Astrocyte (in vitro differentiated cells and primary cell): Measurements from ENCODE around the gene ACSL4.

ENCODE experiments used
- CTCF ChIP-seq: IDR thresholded peaks from 2 replicates; pipeline ENCODE4 v1.5.1; 2011; ENCODE audit warnings: low read depth, mild to moderate bottlenecking, inconsistent platforms, low read length, moderate library complexity; ENCODE audit not compliant: insufficient read depth
- EZH2 ChIP-seq: IDR thresholded peaks from 2 replicates; pipeline ENCODE4 v1.6.1; 2012; ENCODE audit warnings: mild to moderate bottlenecking, low read length, inconsistent platforms; ENCODE audit not compliant: insufficient read depth

- TF ChIP-seq CTCF (no peak), EZH2 (no peak)
These were observed 77.4 kb downstream of the ACSL4 start for GRCh38 chrX:109655502-109656201.
